ENCODE measurements around the gene CDX2.

DNA sequence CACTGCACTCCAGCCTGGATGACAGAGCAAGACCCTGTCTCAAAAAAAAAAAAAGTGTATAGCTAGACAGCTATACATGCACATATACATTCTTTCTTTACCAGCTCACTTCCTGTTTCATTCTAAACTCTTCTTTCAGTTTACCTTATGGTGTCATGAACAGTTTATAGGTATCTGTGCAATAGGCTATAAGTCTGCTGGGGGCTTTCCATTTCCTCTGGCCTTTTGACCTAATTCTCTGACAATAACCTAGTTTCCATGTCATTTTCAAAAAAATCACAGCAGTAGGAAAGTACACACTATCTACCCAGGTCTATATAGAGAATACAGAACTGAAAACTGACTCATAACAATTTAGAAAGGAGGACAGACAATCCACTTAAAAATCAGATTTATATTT is 43.8 kb upstream of the CDX2 start:
- TF ChIP-seq, protein P1, sequence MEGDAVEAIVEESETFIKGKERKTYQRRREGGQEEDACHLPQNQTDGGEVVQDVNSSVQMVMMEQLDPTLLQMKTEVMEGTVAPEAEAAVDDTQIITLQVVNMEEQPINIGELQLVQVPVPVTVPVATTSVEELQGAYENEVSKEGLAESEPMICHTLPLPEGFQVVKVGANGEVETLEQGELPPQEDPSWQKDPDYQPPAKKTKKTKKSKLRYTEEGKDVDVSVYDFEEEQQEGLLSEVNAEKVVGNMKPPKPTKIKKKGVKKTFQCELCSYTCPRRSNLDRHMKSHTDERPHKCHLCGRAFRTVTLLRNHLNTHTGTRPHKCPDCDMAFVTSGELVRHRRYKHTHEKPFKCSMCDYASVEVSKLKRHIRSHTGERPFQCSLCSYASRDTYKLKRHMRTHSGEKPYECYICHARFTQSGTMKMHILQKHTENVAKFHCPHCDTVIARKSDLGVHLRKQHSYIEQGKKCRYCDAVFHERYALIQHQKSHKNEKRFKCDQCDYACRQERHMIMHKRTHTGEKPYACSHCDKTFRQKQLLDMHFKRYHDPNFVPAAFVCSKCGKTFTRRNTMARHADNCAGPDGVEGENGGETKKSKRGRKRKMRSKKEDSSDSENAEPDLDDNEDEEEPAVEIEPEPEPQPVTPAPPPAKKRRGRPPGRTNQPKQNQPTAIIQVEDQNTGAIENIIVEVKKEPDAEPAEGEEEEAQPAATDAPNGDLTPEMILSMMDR (IDR thresholded peaks at IDR 0.05) = no peak
- TF ChIP-seq POLR2A (IDR thresholded peaks at IDR 0.05) = no peak
- TF ChIP-seq POLR2AphosphoS5 (IDR thresholded peaks at IDR 0.05) = no peak
